Kidney (tissue), 14 donors: ENCODE data around the gene TRDMT1. TPM values are rescaled to one million over a fixed set of nuclear protein-coding genes. Genes with fewer than 3 reads are reported as not detected.

Experiments used
- DNase-seq, 5 donors: peaks; one replicate each; pipeline ENCODE4 v3.0.0-alpha.2; 2013 to 2020
- FAIRE-seq: peaks from 2 replicates; lab custom pipeline; 2012; peaks lifted over from hg19 to GRCh38; lab: Jason Lieb, UNC
- H3K27ac ChIP-seq, 2 donors: one replicate each; pipeline ENCODE4 v1.7.0; 2013; ENCODE audit warnings: low read depth in 2 of 2, low read length in 2 of 2, inconsistent platforms in 1 of 2
- H3K27me3 ChIP-seq: one replicate; pipeline ENCODE4 v1.7.1; 2013; ENCODE audit warnings: low read length, inconsistent platforms; ENCODE audit not compliant: control insufficient read depth, insufficient read depth
- H3K36me3 ChIP-seq, 3 donors: one replicate each; pipeline versions ENCODE4 v1.7.0 to v1.7.1; 2013; ENCODE audit warnings: low read length in 3 of 3, control low read depth in 1 of 3, inconsistent platforms in 1 of 3; ENCODE audit not compliant: insufficient read depth in 3 of 3, control insufficient read depth in 2 of 3
- H3K4me1 ChIP-seq, 3 donors: one replicate each; pipeline versions ENCODE4 v1.7.0 to v1.7.1; 2013; ENCODE audit warnings: low read length in 3 of 3, inconsistent platforms in 1 of 3, low read depth in 1 of 3; ENCODE audit not compliant: control insufficient read depth in 2 of 3, insufficient read depth in 2 of 3
- H3K4me3 ChIP-seq, 3 donors: one replicate each; pipeline versions ENCODE4 v1.7.0 to v1.8.1; 2013; ENCODE audit warnings: low read length in 3 of 3, control low read depth in 1 of 3, inconsistent platforms in 1 of 3
- H3K9ac ChIP-seq, 3 donors: one replicate each; pipeline versions ENCODE4 v1.7.0 to v1.7.1; 2013; ENCODE audit warnings: low read length in 3 of 3, control low read depth in 1 of 3, inconsistent platforms in 1 of 3
- H3K9me3 ChIP-seq, 3 donors: one replicate each; pipeline versions ENCODE4 v1.7.0 to v1.7.1; 2013; ENCODE audit warnings: low read length in 3 of 3, control low read depth in 1 of 3, inconsistent platforms in 1 of 3; ENCODE audit not compliant: control insufficient read depth in 2 of 3, insufficient read depth in 1 of 3
- intact Hi-C: fragments of 100-400 bp; cut with DNase I; formaldehyde crosslinking; loops from one replicate; pipeline ENCODE4 v1.11.1; 2022
- polyA plus RNA-seq: library from polyadenylated mRNA; stranded (reverse); fragments of 350-450 nt; fragmentation: Illumina TruSeq; extraction: RNeasy Lipid Tissue Mini Kit (QIAGEN cat#74804); gene quantifications from one replicate; pipeline ENCODE4 v1.2.3, GENCODE V29; 2014; ENCODE audit warnings: low read depth, low replicate concordance; ENCODE audit not compliant: insufficient read depth
- total RNA-seq: library from RNA; stranded (reverse); fragmentation: NEBNext Ultra II Directional; extraction: Animal tissue kit (Norgen Biotek cat#: 25700); gene quantifications from one replicate; pipeline ENCODE4 v1.2.1, GENCODE V29; 2021
- TF ChIP-seq, protein P1 (sequence below): IDR thresholded peaks from 3 replicates; pipeline ENCODE4 v1.5.1; 2012; ENCODE audit warnings: mild to moderate bottlenecking, moderate library complexity, borderline replicate concordance; ENCODE audit not compliant: insufficient read depth; ENCODE audit errors: extremely low read depth
- donor health status: control.
- donor health status: control.
- donor health status: control.
- donor health status: control.
- donor health status: control.
- donor health status: DM: yes; HTN: yes; CAD: no.
- donor health status: Normal renal cell carcinoma (clear cell type).

Gene TRDMT1
- total and polyA plus RNA-seq, 2 donors from 2014 or later: 2.0 to 11.0 TPM

DNA sequence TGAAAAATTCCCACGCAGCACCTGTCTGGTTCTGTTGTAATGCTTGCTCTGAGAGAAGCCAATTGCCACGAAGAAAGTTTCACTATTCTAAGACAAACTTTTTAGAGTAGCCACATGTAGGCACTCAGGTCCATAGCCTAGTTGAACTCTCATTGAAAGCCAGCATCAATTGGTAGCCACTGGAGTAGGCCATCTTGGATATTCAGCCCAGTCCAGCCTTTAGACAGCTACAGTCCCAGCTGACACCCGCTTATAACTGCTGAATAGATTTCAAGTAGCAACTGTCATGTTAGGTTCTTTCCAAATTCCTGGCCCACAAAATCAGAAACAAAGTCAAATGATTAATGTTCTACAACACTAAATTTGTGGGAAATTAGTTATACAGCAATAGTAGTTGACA, 103.5 kb downstream of the TRDMT1 start:
- Histone ChIP-seq H3K27ac (no peak overlapping the region), H3K4me3 (no peak overlapping the region), H3K9me3 (no peaks in the 10 kb centered on the region), H3K36me3 (peaks cover 0 to 3% (median 0%) of the 10 kb centered on the region in 3 donors), H3K4me1 (peaks cover 0 to 2% (median 0%) of the 10 kb centered on the region in 3 donors), H3K27me3 (no peaks in the 10 kb centered on the region), H3K9ac (no peak overlapping the region)
- DNase-seq (no peak), FAIRE-seq (no peak)
- TF ChIP-seq, protein P1, sequence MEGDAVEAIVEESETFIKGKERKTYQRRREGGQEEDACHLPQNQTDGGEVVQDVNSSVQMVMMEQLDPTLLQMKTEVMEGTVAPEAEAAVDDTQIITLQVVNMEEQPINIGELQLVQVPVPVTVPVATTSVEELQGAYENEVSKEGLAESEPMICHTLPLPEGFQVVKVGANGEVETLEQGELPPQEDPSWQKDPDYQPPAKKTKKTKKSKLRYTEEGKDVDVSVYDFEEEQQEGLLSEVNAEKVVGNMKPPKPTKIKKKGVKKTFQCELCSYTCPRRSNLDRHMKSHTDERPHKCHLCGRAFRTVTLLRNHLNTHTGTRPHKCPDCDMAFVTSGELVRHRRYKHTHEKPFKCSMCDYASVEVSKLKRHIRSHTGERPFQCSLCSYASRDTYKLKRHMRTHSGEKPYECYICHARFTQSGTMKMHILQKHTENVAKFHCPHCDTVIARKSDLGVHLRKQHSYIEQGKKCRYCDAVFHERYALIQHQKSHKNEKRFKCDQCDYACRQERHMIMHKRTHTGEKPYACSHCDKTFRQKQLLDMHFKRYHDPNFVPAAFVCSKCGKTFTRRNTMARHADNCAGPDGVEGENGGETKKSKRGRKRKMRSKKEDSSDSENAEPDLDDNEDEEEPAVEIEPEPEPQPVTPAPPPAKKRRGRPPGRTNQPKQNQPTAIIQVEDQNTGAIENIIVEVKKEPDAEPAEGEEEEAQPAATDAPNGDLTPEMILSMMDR: no peak
- intact Hi-C loops: no loop called here

Other genes with a start within 250 kb of the TRDMT1 start
- 14.8 TPM for gene CUBN, start 71.9 kb downstream of the TRDMT1 start, total RNA-seq
- gene CUBN, start 71.9 kb downstream of the TRDMT1 start, polyA plus RNA-seq: 31.6 TPM
- gene VIM, start 26.6 kb upstream of the TRDMT1 start, total RNA-seq: 1,044 TPM
- 403 TPM for gene VIM, start 26.6 kb upstream of the TRDMT1 start, polyA plus RNA-seq